ENCODE measurements around the gene PRDM5. TPM values are rescaled to one million over a fixed set of nuclear protein-coding genes. Genes with fewer than 3 reads are reported as not detected.
A peak's percentile ranks its signal among the peaks of the same experiment; 100 is the strongest.

The PRDM5 gene
- total and polyA plus RNA-seq, 2 donors (not counting 1 experiment from before 2014, with no cell fraction given) = 8.6 to 19.0 TPM

GRCh38 chr4:120716346-120716745, 206.2 kb downstream of the PRDM5 start:
- no peak overlapping the region for H3K4me3 ChIP-seq (replicated peaks in 1 of 4; ENCODE audit: control extremely low read depth in 1 of 4, insufficient read depth in 1 of 4, low read depth in 3 of 4, low read length in 4 of 4)
- no peak overlapping the region for H3K27ac ChIP-seq (ENCODE audit: insufficient read depth, low read length)
- H3K36me3 ChIP-seq (ENCODE audit: control insufficient read depth, insufficient read depth, low read length) = no peaks in the 10 kb centered on the region
- H4K20me1 ChIP-seq (ENCODE audit: control insufficient read depth, extremely low read depth, insufficient read depth, low read length) = no peaks in the 10 kb centered on the region
- peaks cover 2% of the 10 kb centered on the region for H3K4me1 ChIP-seq (ENCODE audit: control insufficient read depth, extremely low read depth, insufficient read depth, low read length)
- TF ChIP-seq CTCF (conservative IDR thresholded peaks at IDR 0.05 in 1 of 2, IDR thresholded peaks at IDR 0.05 in 1 of 2; ENCODE audit: low read depth in 1 of 2, low read length in 2 of 2) = no peak
- TF ChIP-seq EZH2 (IDR thresholded peaks at IDR 0.05; ENCODE audit: low read length, missing control alignments) = no peak
- H2AFZ ChIP-seq (ENCODE audit: low read length) = no peak overlapping the region
- no peak overlapping the region for H3K9ac ChIP-seq (ENCODE audit: insufficient read depth, low read length)
- no peak for DNase-seq (ENCODE audit: low read depth in 2 of 2)
- no peaks in the 10 kb centered on the region for H3K9me3 ChIP-seq (ENCODE audit: control insufficient read depth, insufficient read depth, low read depth, low read length)
- H3K4me2 ChIP-seq (ENCODE audit: extremely low read depth, insufficient read depth, low read length) = no peak overlapping the region
- no peaks in the 10 kb centered on the region for H3K27me3 ChIP-seq (ENCODE audit: control insufficient read depth, insufficient read depth, low read length)
- no peaks in the 10 kb centered on the region for H3K79me2 ChIP-seq (ENCODE audit: control insufficient read depth, insufficient read depth, low read length)

- H3K4me2 ChIP-seq (ENCODE audit: extremely low read depth, insufficient read depth, low read length) = no peak overlapping the region
Observed at GRCh38 chr4:120714417-120715010, 208.0 kb downstream of the PRDM5 start.

GRCh38 chr4:120709991-120710390, 212.5 kb downstream of the PRDM5 start:
- TF ChIP-seq CTCF (conservative IDR thresholded peaks at IDR 0.05 in 1 of 2, IDR thresholded peaks at IDR 0.05 in 1 of 2; ENCODE audit: low read depth in 1 of 2, low read length in 2 of 2) (no peak), EZH2 (IDR thresholded peaks at IDR 0.05; ENCODE audit: low read length, missing control alignments) (no peak)
- H3K4me1 ChIP-seq (ENCODE audit: control insufficient read depth, extremely low read depth, insufficient read depth, low read length) = peaks cover 3% of the 10 kb centered on the region
- peak overlapping the region; percentile 27 for H3K4me2 ChIP-seq (ENCODE audit: extremely low read depth, insufficient read depth, low read length)
- no peaks in the 10 kb centered on the region for H3K79me2 ChIP-seq (ENCODE audit: control insufficient read depth, insufficient read depth, low read length)
- peak; percentile 62 to 77 for DNase-seq (ENCODE audit: low read depth in 2 of 2)
- no peak overlapping the region for H3K27ac ChIP-seq (ENCODE audit: insufficient read depth, low read length)
- no peaks in the 10 kb centered on the region for H3K27me3 ChIP-seq (ENCODE audit: control insufficient read depth, insufficient read depth, low read length)
- no peaks in the 10 kb centered on the region for H4K20me1 ChIP-seq (ENCODE audit: control insufficient read depth, extremely low read depth, insufficient read depth, low read length)
- no peaks in the 10 kb centered on the region for H3K36me3 ChIP-seq (ENCODE audit: control insufficient read depth, insufficient read depth, low read length)
- H3K4me3 ChIP-seq (replicated peaks in 1 of 4; ENCODE audit: control extremely low read depth in 1 of 4, insufficient read depth in 1 of 4, low read depth in 3 of 4, low read length in 4 of 4) = no peak overlapping the region
- no peaks in the 10 kb centered on the region for H3K9me3 ChIP-seq (ENCODE audit: control insufficient read depth, insufficient read depth, low read depth, low read length)
- H2AFZ ChIP-seq (ENCODE audit: low read length) = no peak overlapping the region
- no peak overlapping the region for H3K9ac ChIP-seq (ENCODE audit: insufficient read depth, low read length)

More at GRCh38 chr4:120714417-120715010, 208.0 kb downstream of the PRDM5 start:
- TF ChIP-seq CTCF (conservative IDR thresholded peaks at IDR 0.05 in 1 of 2, IDR thresholded peaks at IDR 0.05 in 1 of 2; ENCODE audit: low read depth in 1 of 2, low read length in 2 of 2) = no peak
- TF ChIP-seq EZH2 (IDR thresholded peaks at IDR 0.05; ENCODE audit: low read length, missing control alignments) = no peak
- no peak overlapping the region for H2AFZ ChIP-seq (ENCODE audit: low read length)
- no peaks in the 10 kb centered on the region for H3K27me3 ChIP-seq (ENCODE audit: control insufficient read depth, insufficient read depth, low read length)
- peaks cover 4% of the 10 kb centered on the region for H3K4me1 ChIP-seq (ENCODE audit: control insufficient read depth, extremely low read depth, insufficient read depth, low read length)
- H3K4me3 ChIP-seq (replicated peaks in 1 of 4; ENCODE audit: control extremely low read depth in 1 of 4, insufficient read depth in 1 of 4, low read depth in 3 of 4, low read length in 4 of 4) = no peak overlapping the region
- H3K36me3 ChIP-seq (ENCODE audit: control insufficient read depth, insufficient read depth, low read length) = no peaks in the 10 kb centered on the region
- H3K9ac ChIP-seq (ENCODE audit: insufficient read depth, low read length) = no peak overlapping the region
- no peaks in the 10 kb centered on the region for H3K9me3 ChIP-seq (ENCODE audit: control insufficient read depth, insufficient read depth, low read depth, low read length)
- H3K79me2 ChIP-seq (ENCODE audit: control insufficient read depth, insufficient read depth, low read length) = no peaks in the 10 kb centered on the region
- H3K27ac ChIP-seq (ENCODE audit: insufficient read depth, low read length) = no peak overlapping the region
- peak in 1 of 2 donors; percentile 55 for DNase-seq (ENCODE audit: low read depth in 2 of 2)
- H4K20me1 ChIP-seq (ENCODE audit: control insufficient read depth, extremely low read depth, insufficient read depth, low read length) = no peaks in the 10 kb centered on the region

Data from fibroblast of lung (primary cell).